GM19023 (cell line): Measurements from ENCODE around the gene MAFF.
"Not testable (repeated sequence)": the region's sequence is repeated elsewhere in the genome, so short reads cannot be mapped to it uniquely, and the experiment has no call there.

Source experiments
- ATAC-seq: cut with Tn5 transposase; IDR thresholded peaks from one replicate; pipeline ENCODE4 v1.9.1; 2021; ENCODE audit warnings: mild to moderate bottlenecking, moderate library complexity; ENCODE audit not compliant: unreplicated experiment

The MAFF gene

DNA sequence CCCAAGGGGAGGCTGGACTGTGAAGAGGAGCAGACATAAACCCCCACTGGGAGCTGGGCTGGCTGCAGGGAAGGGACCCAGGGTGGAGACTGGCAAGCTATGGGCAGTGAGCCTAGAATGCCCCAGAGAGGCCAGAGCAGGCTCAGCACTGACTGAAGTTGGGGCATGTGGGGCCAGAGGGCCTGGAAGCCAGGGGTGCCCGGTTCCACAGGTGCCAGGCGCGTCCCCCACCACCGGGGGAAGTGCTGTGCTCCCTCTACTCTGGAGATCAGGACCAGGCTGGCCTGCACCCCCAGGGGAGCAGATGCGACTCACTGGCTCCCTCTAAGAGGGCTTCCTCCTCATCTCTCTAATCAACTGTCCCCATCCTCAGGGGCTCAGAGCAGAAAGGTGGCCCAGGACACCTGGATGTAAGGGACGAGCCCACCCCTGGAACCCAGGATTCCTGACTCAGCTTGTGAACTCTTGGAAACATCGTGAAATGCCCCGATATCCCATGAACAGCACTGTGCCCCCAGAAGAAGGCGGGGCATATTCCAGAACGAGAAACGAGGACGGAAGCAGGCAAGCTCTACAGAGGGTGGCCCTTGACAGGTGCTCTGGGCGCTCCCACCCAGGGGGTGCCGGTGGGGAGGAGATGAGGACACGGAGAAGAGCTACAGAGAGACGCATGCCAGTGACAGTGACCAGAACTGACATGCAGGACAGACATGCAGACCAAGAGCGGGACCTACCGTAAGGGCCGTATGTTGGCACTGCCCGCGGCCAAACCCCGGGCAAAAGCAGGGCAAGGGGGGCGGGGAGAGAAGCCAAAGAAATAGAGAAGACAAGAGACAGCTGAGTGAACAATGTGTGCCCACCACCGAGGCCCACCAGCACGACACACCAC lies 20.4 kb downstream of the MAFF start:
- ATAC-seq, result no peak

DNA sequence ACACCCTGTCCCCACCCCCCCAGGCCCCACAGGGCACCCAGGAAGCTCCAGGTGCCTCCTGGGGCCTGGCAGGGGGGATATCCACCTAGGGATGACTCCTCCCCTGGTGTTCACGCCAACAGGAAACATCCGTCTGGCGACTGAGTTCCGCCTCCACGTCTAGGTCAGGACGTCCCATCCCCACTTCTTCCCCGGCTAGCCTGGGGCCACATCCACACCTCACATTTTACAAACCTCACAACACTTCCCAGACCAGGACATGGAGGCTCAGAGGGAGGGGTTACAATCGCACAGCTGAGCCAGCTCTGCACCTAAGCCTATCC lies 21.0 kb downstream of the MAFF start:
- ATAC-seq, result no peak

DNA sequence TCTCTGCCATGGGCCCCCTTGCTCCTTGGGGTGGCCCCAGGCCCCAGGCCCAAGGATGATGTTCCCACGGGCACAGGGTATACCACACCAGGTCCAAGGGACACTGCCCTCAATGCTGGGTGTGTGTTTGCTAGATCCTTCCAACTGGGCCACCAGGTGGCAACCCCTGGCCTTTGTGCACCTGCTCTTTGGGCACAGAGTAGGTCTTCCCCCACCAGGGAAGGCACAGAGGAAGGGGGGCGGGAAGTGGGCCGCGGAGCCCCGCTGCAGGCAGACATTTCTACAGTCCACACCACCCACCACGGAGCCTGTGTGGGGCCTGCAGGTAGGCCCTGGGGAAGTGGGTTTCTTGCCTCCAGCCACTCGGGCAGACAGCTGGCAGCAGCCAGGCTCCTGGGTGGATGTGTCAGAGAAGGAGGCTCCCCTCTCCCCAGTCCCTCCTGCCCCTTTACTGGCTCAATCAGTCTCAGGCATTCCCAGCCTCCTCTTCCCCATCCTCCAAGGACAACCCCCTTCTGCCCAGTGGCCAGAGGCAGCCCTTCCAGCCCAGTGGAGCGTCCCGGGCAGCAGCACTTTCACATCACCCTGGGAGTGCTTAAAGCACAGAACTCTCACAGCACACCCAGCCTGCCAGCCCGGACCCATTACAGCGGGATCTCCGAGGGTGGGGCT lies 21.6 kb downstream of the MAFF start:
- ATAC-seq, result no peak

DNA sequence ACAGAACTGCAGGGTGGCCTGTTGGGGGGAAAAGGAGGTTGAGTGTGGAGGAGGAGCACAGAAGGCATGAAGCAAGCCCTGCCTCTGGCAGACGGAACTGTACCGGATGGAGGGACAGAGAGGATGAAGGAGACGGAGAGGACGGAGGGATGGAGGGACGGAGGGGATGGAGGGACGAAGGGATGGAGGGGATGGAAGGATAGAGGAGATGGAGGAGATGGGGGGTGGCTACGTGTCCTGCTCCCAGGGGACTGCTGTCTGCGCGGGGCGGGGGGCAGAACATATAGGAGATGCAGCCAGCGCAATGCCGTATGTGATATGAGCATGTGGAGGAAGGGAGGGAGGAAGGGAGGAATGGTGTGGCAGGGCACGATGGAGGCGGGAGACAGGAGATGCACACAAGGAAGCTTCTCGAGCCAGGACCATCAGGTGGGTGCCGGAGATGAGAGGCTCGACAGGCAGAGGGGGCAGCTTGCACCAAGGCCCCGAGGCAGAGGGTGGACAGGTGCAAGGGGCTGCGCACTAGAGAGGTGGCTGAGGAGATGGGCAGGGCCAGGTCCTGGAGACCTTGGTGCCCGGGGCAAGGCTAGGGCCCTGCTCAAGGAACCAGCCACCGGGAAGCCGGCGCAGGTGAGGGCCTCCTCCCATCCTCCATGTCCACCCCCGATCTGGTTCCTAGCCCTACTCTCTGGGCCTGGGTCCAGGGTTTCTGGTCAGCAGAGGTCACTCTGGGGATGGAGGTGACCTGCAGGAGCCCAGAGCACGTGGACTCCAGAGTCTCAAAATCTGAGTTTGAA lies 25.3 kb downstream of the MAFF start:
- no peak for ATAC-seq

DNA sequence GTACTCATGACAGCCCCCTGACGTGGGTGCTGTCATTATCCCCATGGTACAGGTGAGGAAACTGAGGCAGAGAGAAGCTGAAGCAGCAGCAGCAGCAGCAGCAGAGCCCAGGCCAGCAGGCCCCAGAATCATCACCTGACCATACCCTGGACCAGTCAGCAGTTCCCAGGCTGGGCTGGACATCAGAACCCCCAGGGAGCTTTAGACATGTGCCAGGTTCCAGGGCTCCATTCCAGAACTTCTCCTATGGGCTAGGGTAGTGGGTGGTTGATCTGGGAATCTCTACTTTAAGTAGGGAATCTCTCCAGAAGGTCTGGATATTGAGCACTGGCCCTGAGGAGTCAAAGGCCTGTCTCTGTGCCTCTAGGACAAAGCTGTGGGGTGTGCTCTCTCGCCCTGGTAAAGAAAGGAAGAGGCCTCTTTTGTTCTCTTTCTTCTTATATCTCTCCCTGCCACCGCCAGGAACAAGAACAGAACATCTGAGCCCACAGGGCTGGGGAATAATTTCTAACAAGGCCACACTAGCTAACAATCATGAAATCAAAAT lies 26.6 kb downstream of the MAFF start:
- ATAC-seq, result no peak

DNA sequence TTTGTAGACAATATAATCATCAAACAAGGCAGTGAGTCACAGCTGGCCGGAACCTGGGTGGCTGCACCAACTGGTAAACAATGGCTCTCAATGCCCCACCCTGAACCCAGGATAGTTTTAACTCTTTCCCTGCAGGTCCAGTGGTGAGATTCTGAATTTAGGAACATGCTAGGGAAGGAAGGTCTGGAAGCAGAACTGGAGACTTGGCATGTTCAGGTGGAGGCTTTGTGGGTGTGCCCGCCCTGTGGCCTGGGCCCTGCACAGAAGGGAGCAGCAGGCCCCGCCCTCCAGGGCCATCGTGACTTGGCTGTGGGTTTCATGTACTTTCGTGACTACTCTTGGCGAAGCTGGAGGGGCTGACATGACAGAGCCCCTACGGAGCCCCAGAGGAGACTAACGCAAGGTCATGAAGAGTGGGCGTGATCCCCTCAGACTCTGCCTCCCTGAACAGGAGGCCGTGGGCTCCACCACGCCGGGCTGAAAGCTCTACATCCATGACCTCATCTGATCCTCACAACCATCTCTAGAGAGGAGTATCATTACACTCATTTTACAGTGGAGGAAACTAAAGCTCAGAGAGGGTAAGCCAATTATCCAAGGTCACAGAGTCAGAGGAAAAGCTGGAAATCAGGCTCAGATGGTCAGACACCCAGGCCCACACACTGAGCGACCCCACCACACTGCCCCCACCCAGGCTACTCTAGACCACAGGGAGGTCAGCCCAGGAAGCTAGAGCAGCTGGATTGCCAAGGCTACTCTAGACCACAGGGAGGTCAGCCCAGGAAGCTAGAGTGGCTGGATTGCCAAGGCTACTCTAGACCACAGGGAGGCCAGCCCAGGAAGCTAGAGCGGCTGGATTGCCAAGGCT lies 27.3 kb downstream of the MAFF start:
- no peak for ATAC-seq

DNA sequence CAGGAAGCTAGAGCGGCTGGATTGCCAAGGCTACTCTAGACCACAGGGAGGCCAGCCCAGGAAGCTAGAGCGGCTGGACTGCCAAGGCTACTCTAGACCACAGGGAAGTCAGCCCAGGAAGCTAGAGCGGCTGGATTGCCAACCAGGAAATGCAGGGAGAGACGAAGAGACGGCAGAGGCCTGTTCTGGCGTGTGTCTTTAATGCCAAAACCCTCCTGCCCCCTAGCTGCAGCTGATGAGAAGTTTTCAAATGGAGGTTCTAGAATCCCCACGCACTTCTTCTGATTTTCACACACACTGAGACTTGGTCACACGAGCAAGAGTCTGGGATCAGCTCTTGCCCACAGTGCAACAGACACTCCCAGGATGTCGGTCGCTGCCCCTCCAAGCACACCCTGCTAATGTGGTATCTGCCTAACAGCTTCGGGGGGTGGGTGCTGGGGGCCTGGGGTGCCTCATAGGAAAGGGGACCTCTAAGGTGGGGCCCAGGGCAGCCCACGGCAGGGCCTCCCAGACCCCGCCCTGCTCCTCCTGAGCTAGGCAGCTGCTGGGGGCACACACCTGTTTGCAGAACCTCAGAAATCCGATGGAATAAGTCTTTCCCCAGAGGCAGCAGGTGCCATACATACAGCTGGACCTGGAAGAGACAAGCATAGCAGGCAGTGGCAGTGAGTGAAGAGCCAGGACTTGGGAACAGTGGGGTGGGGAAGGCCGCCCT lies 28.5 kb downstream of the MAFF start:
- no peak for ATAC-seq

DNA sequence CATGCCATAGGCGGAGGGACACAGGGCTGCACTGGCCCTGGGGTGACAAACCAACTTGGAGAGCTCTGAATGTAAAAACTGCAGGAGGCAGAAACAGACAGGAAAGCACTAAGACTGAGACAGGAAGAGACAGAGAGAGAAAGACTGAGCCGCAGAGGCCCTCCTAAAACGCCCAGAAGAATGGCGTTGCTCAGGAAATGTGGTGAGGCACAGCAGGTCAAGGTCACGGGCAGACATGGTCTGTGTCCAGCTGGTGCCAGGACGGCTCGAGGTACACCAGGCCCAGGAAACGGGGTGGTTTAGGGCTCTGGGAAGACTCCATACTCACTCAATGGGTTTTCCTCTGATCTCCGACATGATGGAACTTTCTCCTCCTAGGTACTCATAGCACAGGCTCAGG lies 29.1 kb downstream of the MAFF start:
- ATAC-seq, result no peak

DNA sequence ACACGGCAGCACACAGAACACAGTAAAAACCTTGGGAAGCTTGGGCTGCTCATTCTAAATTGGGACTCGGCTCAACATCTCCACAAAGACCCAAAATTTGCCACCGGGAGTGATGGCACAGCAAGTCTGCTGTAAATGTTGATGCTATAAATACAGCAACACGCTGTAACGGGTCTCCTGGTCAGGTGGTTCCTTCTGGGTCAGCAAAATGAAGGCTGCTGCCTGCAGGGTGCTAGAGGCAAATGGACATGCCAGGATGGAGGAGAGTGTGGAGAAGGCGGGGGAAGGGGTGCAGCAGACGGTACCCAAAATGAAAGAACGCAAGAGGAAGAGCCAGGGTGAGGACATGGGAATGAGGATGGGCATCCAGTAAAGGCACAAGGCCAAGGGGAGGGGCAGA lies 30.4 kb downstream of the MAFF start:
- no peak for ATAC-seq

DNA sequence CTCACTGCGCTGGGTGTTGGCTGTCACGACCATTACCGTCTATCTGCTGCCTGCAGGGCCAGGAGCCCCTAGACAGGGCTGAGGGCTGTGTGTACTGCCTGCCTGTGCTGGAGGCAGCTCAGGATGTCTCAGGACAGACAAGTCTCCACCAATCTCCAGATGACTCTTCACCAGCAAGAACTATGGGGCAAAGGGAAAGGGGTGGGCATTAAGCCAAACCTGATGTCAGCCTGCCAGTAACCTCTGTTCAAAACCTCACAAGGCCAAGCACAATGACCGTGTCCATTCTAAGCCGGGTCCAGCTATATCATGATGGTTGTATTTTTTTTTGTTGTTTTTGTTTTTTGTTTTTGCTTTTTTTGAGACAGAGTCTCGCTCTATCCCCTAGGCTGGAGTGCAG lies 31.6 kb downstream of the MAFF start:
- no peak for ATAC-seq

DNA sequence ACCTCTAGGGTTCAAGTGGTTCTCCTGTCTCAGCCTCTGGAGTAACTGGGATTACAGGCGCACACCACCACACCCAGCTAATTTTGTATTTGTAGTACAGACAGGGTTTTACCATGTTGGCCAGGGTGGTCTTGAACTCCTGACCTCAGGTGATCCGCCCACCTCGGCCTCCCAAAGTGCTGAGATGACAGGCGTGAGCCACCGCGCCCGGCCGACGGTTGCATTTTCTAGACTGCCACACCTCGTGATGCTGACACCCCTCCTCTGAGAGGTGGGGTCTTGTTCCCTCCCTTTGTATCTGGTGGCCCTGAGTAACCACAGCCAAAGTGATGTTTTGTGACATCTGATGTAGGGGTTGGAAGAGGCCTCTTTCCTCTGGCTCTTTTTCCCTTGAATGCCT lies 32.1 kb downstream of the MAFF start:
- not testable (repeated sequence) for ATAC-seq

DNA sequence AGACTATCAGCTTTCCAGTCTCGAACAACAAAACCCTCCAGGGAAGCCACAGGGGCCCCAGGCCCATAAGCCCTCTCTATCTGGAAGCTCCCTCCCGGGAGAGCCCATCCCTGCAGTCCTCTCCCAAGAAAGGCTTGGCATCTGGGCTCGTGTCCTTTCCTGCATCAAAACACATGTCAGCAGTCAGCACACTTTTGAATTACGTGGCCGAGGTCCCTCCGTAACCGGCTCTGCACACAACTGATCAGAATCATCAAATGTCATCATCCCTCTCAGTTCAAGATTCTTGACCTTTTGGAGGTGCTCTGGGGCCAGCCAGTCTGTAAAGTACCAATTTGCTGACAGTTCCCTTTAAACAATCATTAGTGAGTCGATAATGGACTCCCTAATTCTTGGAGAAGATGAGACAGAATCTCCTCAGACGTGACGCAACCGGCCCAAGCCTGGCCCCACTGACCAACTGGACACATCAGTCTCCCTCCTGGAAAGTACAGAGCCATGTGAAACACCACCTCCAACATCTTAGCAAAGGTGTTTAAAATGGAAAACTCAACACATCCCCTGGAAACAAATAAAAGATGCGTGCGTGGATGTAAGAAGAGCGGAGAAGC lies 33.6 kb downstream of the MAFF start:
- no peak for ATAC-seq

DNA sequence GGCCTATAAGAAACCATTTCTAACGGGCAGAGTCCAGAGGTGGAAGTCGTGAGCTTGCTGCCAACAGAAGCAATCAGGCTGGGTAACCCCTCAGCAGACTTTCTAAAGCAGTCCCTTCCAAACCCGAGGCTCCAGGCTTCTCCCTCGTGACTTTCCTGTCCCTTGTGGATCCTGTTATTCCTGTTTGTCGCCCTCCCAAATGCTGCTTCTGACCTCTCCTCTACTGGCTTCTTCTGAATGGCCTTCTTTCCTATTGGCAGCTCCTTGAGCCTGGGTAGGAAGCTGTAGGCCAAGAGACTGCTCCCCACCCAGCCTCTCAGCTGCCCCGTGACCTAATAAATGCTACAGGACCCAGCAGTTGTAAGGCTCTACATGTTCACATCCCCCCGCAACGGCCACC lies 35.0 kb downstream of the MAFF start:
- no peak for ATAC-seq

DNA sequence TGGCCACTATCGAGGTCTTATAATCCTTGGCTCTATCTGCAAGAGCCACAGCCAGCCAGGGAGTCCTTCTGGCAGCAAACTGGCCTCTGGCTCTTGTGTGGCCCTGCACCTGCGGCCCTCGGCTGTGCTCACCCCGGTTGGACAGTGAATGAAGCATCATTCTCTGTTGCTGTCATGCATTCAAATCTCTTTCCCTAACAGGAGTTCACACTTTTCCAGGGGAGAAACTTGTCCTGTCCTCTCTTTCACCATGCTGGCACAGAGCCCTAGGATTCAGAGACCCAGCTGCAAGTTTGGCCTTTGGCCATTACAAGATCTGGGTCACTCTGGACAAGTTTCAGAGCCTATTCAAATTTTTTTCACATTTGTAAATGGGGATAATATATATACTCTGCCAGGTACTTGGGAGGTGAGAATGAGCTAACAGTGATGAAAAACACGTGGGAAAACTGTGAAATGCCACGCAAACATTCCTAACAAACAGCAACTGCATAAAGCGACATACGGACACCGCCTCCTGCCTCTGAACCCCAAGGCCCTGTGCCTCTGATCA lies 36.8 kb downstream of the MAFF start:
- no peak for ATAC-seq

DNA sequence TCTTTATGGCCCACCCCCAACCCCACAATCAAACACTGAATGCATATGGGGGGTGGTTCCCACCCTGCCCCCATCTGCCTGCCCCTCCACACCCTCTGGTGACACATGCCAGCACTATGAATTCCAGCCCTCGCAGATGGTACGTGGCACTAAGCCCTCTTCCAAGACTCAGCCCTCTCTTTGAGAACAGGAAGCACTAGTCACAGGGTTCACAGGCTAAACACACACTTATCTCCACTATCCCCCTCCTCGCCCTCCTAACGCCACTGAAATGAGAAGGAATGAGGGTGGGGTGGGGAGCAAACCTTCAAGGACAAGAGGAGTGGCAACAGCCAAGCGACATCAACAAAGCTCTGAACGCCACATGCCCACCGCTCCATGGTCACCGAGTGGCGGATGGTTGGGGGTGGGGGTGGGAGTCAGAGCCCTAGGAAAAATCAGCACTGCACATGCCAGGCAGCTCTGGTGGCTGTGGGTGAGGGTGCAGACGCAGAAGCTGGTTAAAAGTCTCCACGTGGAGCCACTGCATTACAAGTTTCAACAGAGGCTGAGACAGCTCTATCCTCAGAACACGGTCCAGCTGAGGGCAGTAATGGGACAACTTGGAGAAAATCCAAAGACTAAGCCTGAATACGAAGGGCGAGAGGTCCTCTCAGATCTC lies 37.4 kb downstream of the MAFF start:
- ATAC-seq, result no peak

DNA sequence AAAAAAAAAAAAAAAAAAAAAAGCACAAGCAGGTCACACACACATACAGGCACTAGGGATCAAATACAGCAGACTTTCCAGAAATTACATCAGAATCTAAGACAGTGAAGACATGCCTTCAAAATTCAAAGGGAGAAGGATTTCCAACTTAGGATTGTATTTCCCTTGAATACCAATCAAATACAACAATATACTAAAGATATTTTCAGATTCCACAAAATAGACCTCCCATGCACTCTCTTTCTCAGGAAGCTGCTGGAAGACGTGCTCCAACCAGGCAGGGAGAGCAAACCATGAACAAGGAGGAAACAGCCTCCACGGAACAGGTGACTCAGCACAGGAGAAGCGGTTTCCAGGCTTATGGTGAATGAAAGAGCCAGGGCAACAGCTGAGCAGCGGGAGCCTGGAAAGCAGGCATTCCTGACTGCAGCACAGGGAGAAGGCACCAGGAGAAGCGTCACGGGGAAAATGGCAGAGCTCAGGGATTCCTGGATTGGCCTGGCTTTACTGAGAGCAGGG lies 39.0 kb downstream of the MAFF start:
- ATAC-seq, result no peak

DNA sequence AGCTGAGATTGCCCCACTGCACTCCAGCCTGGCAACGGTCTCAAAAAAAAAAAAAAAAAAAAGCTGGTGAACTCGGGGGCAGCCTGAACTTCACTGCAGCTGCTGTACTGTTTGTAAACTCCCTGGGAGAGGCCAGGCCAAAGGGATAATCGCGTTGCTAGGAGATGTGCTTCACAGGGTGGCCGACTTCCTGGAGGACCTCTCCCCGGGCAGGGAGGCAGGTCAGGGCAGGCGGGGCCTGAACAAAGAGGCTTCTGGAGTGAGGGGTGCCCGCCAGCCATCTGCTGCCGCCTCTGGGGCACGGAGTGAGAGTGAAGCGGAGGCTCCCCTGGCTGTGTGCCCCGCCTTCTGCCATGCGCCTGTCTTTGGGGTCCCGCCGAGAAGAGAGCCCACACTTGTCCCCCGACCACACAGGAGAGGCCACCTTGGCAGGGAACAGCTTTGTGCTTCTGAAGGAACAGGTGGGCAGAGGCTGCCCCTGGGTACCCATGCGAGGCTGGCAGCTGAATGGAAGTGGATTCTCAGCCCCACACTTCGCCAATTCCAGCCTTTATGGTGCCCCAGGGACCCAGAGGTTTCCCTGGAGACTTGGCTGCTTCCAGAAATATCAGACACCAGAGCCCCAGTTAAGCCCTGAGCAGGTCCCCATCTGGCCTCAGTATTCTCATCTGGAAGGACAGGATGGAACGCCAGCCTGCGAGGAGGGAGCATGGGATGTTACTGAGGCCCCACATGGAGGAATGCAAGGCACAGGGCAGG lies 41.4 kb downstream of the MAFF start:
- ATAC-seq, result no peak

DNA sequence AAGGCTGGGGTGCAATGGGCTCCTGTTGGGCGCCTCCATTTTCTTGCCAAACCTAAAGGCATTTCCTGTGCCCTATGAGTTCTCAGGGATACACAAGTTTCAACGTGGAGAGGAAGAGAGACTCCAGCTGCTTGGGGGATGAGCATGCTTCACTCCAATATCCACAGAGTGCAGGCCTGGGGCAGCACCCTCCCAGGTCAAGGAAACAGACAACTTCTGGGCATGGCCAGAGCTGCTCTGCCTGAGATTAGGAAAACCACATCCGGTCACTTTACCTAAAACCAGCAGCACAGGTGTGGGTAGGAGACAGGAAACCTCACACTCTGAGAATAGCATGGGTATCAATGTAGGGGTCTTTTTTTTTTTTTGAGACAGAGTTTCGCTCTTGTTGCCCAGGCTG lies 42.3 kb downstream of the MAFF start:
- no peak for ATAC-seq
